ENCODE measurements around the gene CSPG4.

The CSPG4 gene

GRCh38 chr15:75663931-75664421 is 48.7 kb downstream of the CSPG4 start:
- Histone ChIP-seq H3K27me3 (ENCODE audit: insufficient read depth, low read depth) (no peaks in the 10 kb centered on the region), H3K36me3 (ENCODE audit: insufficient read depth) (no peaks in the 10 kb centered on the region), H3K4me3 (IDR thresholded peaks at IDR 0.05; ENCODE audit: insufficient read depth, low read depth, low read length) (no peak overlapping the region), H4K20me1 (ENCODE audit: insufficient read depth) (no peaks in the 10 kb centered on the region), H3K4me1 (ENCODE audit: low read depth, poor library complexity, severe bottlenecking) (no peaks in the 10 kb centered on the region), H3K4me2 (no peak overlapping the region), H3K9ac (no peak overlapping the region), H3K27ac (no peak overlapping the region), H3K79me2 (ENCODE audit: insufficient read depth, low read depth) (no peaks in the 10 kb centered on the region), H2AFZ (ENCODE audit: low read depth) (no peak overlapping the region)
- no peak for TF ChIP-seq CTCF (conservative IDR thresholded peaks at IDR 0.05; ENCODE audit: low read depth, low read length)

GRCh38 chr15:75662823-75663519 is 49.7 kb downstream of the CSPG4 start:
- Histone ChIP-seq H3K4me3 (IDR thresholded peaks at IDR 0.05; ENCODE audit: insufficient read depth, low read depth, low read length) (no peak overlapping the region), H3K27me3 (ENCODE audit: insufficient read depth, low read depth) (no peaks in the 10 kb centered on the region), H3K4me1 (ENCODE audit: low read depth, poor library complexity, severe bottlenecking) (no peaks in the 10 kb centered on the region), H3K9ac (no peak overlapping the region), H3K27ac (no peak overlapping the region), H2AFZ (ENCODE audit: low read depth) (no peak overlapping the region), H4K20me1 (ENCODE audit: insufficient read depth) (no peaks in the 10 kb centered on the region), H3K79me2 (ENCODE audit: insufficient read depth, low read depth) (no peaks in the 10 kb centered on the region), H3K4me2 (no peak overlapping the region), H3K36me3 (ENCODE audit: insufficient read depth) (no peaks in the 10 kb centered on the region)
- TF ChIP-seq CTCF (conservative IDR thresholded peaks at IDR 0.05; ENCODE audit: low read depth, low read length): no peak

GRCh38 chr15:75661756-75662140 is 50.9 kb downstream of the CSPG4 start:
- no peaks in the 10 kb centered on the region for H3K79me2 ChIP-seq (ENCODE audit: insufficient read depth, low read depth)
- no peaks in the 10 kb centered on the region for H3K27me3 ChIP-seq (ENCODE audit: insufficient read depth, low read depth)
- H3K27ac ChIP-seq: no peak overlapping the region
- no peaks in the 10 kb centered on the region for H4K20me1 ChIP-seq (ENCODE audit: insufficient read depth)
- H3K36me3 ChIP-seq (ENCODE audit: insufficient read depth): no peaks in the 10 kb centered on the region
- no peak overlapping the region for H3K4me3 ChIP-seq (IDR thresholded peaks at IDR 0.05; ENCODE audit: insufficient read depth, low read depth, low read length)
- H2AFZ ChIP-seq (ENCODE audit: low read depth): no peak overlapping the region
- H3K4me2 ChIP-seq: no peak overlapping the region
- H3K4me1 ChIP-seq (ENCODE audit: low read depth, poor library complexity, severe bottlenecking): no peaks in the 10 kb centered on the region
- TF ChIP-seq CTCF (conservative IDR thresholded peaks at IDR 0.05; ENCODE audit: low read depth, low read length): no peak
- no peak overlapping the region for H3K9ac ChIP-seq

GRCh38 chr15:75661100-75661755 is 51.4 kb downstream of the CSPG4 start:
- no peak overlapping the region for H3K4me2 ChIP-seq

More at GRCh38 chr15:75661100-75661755, 51.4 kb downstream of the CSPG4 start:
- no peak overlapping the region for H3K27ac ChIP-seq
- no peak overlapping the region for H3K4me3 ChIP-seq (IDR thresholded peaks at IDR 0.05; ENCODE audit: insufficient read depth, low read depth, low read length)
- no peak overlapping the region for H2AFZ ChIP-seq (ENCODE audit: low read depth)
- no peaks in the 10 kb centered on the region for H3K36me3 ChIP-seq (ENCODE audit: insufficient read depth)
- no peaks in the 10 kb centered on the region for H3K79me2 ChIP-seq (ENCODE audit: insufficient read depth, low read depth)
- H4K20me1 ChIP-seq (ENCODE audit: insufficient read depth): no peaks in the 10 kb centered on the region
- no peak for TF ChIP-seq CTCF (conservative IDR thresholded peaks at IDR 0.05; ENCODE audit: low read depth, low read length)
- H3K4me1 ChIP-seq (ENCODE audit: low read depth, poor library complexity, severe bottlenecking): no peaks in the 10 kb centered on the region
- no peaks in the 10 kb centered on the region for H3K27me3 ChIP-seq (ENCODE audit: insufficient read depth, low read depth)
- H3K9ac ChIP-seq: no peak overlapping the region

All from KMS-11 (cell line).